Stimulated activated CD4-positive, alpha-beta T cell treated with anti-CD3 and anti-CD28 coated beads, Interleukin-1b, Interleukin-23, amount 100 ng/mL, for 4 hours (primary cell): ENCODE results near the gene OTOR.

Source experiments
- DNase-seq, 2 donors: peaks; one replicate each; pipeline ENCODE4 v3.0.0-alpha.2; 2020; ENCODE audit warnings: low read depth in 2 of 2

OTOR gene, protein sequence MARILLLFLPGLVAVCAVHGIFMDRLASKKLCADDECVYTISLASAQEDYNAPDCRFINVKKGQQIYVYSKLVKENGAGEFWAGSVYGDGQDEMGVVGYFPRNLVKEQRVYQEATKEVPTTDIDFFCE

GRCh38 chr20:16748308-16748900, at the start of gene OTOR:
Gene OTOR (plus strand): TSS chr20:16748358. CDS start chr20:16748402, 44 bp downstream.
- no peak for DNase-seq

GRCh38 chr20:16699293-16699692, 48.9 kb upstream of the OTOR start:
- no peak for DNase-seq

DNA sequence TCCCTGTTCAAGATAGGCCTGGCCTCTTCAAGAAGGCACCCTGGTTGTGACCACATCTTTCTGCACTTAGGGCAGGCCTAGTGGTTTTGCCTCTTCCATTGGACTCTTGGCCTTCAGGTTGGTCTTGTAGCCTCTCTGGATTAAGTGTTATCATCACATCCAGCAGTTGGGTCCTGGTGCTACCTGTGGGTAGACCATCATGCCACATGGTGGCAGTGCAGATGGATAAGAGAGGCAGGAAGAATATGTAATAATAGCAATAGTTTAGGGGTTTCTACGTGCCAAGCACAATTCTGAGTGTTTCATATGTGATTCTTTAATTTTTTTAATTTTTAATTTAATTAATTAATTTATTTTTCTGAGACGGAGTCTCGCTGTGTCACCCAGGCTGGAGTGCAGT, 46.9 kb upstream of the OTOR start:
- no peak for DNase-seq

DNA sequence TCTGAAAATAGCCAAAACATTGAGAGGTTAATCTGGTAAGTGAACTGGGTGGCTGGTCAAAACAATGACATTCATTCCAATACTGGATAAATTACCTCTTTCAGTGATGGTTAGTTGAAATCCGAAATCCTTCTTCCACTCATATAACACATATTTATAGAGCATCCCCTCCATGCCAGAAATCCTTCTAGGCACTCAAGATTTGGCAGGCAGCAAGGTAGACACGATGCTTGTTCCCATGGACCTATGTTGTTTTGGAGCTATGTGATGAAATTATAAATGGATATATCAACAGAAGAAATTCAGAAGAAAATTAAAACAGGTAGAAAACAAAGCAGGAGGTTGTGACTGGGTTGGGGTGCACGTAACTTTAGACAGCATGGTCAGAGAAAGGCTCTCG, 44.6 kb upstream of the OTOR start:
- no peak for DNase-seq

- no peak for DNase-seq
These were observed 40.5 kb upstream of the OTOR start for GRCh38 chr20:16707674-16708073.

DNA sequence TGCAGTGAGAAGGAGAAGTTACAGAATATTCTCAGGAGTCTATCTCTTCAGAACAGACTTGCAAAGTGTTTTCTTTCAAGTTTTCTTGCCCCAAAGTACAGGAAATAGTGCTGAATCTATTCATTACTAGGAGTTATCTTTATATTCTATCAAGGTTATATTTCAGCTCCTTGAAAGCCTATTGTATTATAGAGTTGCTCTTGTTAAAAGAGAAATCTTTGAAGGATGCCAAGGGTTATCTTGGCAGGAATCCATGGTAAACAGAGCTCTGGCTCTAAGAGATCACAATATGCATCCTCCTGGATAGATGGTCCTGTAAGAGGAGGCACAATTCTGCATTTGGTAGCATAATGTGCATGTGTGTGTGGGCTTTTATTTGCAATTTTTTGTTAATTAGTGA, 39.6 kb upstream of the OTOR start:
- DNase-seq: no peak

GRCh38 chr20:16709017-16709416, 39.1 kb upstream of the OTOR start:
- DNase-seq: no peak

GRCh38 chr20:16710781-16711180, 37.4 kb upstream of the OTOR start:
- no peak for DNase-seq

GRCh38 chr20:16711661-16712258, 36.4 kb upstream of the OTOR start:
- no peak for DNase-seq

- DNase-seq: no peak
These were observed 35.6 kb upstream of the OTOR start for GRCh38 chr20:16712511-16712947.

DNA sequence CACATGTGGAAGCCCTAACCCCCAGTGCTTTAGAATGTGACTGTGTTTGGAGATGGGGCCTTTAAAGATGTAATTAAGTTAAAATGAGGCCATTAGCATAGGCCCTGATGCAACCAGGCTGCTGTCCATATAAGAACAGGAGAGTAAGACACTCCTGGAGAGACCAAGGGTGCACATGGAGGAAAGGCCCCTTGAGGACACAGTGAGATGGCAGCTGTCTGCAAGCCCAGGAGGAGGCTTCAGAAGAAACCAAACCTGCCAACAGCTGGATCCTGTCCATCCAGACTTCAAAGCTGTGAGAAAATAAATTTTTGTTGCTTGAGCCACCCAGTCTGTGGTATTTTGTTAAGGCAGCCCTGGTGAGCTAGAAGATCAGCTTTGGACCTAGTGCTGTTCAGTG, 35.1 kb upstream of the OTOR start:
- no peak for DNase-seq

DNA sequence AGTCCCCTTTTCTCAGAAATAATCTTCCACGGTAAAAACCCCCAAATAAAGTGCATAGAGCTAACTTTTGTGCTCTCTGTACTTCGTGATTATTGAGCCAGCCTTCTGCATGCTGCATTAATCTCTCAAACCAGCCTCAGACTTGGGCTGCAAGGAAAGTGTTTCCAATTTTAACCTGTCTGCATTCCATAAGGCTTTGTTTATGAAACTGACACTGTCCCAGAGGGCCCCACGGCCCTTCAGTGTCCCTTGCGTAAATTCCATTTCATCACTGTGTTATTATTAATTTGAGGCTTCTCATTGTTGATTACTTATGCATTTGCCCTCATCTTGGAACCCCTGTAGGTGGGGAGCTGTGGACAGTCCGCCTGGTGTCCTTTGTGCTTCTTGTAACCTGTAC, 33.9 kb upstream of the OTOR start:
- DNase-seq: no peak

- no peak for DNase-seq
These were observed 33.4 kb upstream of the OTOR start for GRCh38 chr20:16714751-16715150.

DNA sequence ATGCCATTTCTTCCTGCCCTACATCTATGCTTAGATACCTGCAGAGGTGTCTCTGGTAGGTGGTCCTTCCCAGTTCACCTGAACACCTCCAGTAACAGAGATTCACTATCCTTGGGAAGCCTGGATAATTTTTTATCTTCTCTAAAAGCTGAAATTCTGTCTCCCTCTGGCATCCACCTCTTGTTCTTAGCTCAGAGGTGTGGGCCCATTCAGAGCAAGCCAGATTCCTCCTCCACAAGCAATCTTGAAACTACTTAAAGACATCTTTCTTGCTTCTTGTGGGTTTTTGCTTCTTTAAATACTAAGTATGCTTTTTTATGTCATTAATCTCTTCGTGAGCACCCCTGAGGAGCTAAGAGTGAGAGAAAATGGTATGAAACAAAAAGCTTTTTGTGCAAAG, 28.7 kb upstream of the OTOR start:
- no peak for DNase-seq

DNA sequence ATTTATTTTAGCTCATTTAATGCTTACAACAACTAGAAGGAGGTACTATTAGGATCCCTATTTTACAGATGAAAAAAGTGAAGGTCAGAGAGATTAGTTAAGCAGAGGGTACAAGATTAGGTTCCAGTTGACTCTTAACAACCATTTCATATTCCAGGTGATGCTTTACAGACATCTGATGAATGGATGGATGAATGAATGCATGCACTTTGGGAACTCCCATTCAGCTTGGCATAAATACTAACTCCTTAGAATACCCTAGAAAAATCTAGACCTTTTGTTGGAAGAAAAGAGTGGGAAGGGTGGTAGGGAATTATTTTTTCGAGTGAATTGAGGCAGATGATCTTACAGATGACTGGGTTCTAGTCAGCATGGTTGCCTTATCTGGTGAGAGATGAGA, 19.1 kb upstream of the OTOR start:
- no peak for DNase-seq

DNA sequence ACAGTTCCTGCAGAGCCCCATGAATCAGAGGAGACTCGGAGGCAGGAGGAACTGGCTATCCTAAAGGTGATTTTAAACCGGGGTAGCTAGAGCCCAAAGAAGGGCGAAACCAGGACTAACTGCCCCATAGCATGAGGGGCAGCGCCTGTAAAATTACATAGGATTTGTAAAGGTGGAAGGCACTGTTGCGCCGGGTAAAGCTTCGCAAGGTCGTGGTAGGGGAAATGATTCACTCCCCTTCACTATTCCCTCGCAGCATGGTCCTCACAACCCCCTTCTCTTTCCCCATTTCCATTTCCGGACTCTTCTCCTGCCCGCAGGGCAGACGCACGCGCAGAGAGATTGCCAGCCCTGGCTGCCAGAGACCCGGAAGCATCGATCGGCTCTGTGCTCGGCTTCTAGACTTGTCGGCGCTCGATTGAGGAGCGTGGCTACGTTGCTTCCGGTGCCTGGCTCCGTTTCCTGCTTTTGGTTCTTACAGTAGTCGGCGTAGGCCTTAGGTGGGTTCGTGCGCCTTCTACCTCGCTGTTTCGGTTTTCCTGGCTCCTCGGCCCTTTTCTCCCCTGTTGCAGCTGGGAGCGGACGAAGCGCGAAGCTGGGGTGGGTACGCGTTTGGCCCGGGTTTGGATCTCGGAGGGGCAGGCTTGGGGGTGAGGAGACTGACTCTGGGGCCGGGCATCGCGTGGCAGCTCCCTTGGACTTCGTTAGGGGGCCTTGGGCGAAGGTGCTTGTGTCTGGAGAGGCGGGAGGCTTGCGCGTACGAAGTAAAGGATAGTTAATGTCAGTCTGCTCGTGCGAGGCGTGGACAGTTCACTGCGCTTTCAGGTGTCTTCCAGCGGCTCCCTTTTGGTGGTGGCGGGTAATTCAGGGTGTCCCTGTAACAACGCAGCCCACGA, 18.3 kb upstream of the OTOR start, which contains the start of gene SNRPB2:
TSS of gene SNRPB2 (plus strand) at position 462 of the 896 bp plus-strand sequence. CDS start 1,677 bp downstream, outside the sequence.
- DNase-seq: peak; percentile 78 to 84

- DNase-seq: no peak
These were observed 15.5 kb upstream of the OTOR start for GRCh38 chr20:16732506-16733152.

- DNase-seq: no peak
These were observed 7.6 kb upstream of the OTOR start for GRCh38 chr20:16740365-16741072.

GRCh38 chr20:16744178-16744807, 3.9 kb upstream of the OTOR start:
- DNase-seq: no peak

GRCh38 chr20:16745204-16745603, 3.0 kb upstream of the OTOR start:
- DNase-seq: no peak

DNA sequence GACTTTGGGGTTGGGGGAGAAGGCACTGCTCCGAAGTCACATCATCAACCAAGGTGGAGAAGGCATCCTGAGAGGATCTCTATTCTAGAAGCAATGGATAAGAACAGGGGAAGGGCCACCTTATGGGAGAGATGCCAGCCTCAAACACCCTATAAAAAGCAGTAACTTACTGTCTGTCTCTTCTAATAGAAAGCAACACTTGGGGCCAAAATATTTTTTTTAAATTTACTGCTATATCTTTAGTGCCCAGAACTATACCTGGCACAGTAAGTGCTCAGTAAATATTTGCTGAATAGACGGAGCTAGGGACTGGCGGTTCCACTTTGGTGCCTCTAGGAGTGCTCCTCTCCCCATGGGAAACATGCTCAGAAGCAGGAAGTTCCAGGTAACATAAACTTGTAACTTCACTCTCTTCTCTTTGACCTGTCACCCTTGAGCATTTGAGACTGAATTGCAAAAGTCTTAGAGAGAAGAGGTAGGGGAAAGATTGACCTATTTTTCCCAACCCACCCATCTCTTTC, 807 bp upstream of the OTOR start:
- no peak for DNase-seq
